Measurements from ENCODE around the gene UBA52.
A peak's percentile ranks its signal among the peaks of the same experiment; 100 is the strongest.
"Not testable (repeated sequence)": the region's sequence is repeated elsewhere in the genome, so short reads cannot be mapped to it uniquely, and the experiment has no call there.

UBA52 gene

DNA sequence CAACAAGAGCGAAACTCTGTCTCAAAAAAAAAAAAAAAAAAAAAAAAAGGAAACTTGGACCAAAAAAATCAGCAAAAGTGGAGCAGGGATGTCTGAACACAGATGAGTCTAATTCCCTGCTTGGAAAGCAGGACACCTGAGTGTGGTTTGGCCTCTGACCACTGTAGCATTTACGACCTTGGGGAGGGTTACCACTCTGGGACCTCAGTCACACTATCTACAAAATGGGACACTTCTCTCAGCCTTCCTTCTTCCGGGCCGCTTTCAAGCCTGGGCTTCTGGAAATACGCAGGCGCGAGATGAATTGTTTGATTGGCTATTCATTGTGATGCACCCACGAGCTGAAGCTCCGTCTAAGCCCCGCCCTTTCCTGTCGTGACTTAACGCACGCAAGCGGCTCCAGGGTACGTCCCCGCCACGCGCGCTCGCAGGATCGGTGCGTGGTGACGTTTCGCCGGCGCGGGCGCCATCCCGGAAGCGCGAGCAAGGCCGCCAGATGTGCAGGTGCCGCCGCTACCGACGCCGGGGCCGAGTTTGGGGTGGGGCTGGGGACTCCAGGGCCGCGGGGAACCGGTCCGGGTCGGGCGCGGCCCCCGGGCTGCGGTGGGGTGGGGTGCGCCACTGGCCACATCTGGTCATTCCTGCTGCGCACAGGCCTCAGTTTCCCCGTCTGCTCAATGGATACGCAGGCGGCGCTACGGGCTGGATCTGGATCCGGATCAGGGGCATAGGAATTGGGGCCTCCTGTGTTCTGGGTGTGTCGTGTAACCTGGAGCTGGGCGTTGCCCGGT lies 14.1 kb upstream of the UBA52 start, which contains the start of gene KXD1:
TSS of gene KXD1 (plus strand) at position 460 of the 791 bp plus-strand sequence. CDS start 4,187 bp downstream, outside the sequence.
- peak; percentile 98 for DNase-seq

DNA sequence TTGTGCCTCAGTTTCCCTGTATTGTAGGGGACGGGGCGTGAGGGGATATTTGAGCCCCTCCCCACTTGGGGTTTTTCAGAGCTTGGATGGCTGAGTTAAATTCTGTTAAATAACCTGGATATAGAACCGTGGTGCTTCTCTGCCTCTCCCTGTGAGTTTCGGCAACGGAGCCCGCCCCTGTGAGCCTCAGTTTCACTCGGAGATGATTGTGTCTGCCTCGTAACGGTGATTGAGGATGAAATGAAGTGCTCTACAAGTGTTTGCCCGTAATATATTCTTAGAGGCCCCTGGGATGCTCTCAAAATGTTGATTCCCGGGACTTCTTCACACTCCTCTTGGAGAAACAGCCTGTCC lies 13.5 kb upstream of the UBA52 start:
- DNase-seq: no peak

DNA sequence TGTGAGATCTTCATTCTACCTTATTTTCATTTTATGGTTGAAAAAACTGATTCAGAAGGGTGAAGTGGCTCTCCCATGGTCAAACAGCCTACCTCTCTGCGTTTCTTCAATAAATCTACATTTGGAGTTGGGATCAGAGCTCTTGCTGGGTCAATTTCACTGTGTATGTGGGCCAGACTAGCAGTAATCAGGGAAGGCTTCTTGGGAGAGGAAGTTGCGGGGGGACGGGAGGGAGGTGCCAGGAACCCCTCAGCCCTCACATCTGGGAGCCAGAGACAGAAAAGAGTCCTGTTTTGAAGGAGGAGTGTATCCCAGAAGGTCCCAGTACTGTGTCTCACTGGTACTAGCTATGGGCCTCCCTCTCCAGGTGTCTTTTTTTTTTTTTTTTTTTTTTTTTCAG lies 13.1 kb upstream of the UBA52 start:
- DNase-seq: no peak

DNA sequence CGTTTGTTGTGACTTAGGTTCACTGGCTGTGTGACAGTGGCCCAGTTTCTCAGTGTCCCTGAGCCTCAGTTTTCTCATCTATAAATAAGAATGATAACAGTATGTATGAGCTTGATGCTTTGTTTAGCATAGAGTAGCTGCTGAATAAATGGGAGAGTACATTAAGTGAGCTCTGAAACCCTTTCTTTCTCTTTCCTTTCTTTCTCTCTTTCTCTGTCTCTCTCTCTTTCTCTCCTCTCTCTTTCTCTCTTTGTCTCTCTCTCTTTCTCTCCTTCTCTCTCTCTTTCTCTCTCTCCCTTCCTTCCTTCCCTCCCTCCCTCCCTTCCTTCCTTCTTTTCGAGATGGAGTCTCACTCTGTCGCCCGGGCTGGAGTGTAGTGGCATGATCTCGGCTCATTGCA lies 12.0 kb upstream of the UBA52 start:
- no peak for DNase-seq

DNA sequence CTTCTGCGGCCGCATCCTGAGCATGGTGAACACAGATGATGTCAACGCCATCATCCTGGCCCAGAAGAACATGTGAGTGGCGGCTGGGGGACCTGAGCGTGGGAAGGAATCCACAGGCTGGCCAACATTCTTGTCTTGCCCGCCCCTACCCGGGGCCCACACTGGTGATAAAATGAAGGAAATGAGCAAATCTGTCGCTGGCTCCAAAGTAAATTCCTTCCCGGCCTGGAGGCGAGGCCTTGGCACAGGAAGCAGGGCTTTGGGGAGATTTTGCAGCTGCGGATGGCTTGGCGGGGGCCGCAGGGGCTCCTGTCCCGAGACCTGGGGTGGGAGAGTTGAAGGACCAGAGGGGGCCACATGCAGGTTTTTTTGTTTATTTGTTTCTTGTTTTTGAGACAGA lies 9.6 kb upstream of the UBA52 start:
- no peak for DNase-seq

DNA sequence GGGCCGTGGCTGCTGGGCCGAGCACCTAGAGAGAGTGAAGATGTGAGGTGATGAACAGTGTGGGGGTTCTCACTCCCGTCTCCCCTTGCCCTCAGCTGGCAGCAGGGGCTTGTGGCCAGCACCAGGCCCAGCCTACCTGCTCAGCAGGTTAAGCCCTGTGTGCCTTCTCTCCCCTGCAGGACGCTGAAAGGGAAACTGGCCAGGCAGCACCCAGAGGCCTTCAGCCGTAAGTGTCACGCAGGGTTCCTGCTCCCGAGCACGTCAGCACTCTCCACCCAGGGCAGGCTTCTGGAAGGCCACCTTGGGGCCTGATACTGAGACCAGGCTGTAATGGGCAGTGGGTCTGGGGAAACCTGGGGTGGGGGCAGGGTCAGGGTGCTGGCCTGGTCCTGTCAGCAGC lies 4.7 kb upstream of the UBA52 start:
- DNase-seq: no peak

DNA sequence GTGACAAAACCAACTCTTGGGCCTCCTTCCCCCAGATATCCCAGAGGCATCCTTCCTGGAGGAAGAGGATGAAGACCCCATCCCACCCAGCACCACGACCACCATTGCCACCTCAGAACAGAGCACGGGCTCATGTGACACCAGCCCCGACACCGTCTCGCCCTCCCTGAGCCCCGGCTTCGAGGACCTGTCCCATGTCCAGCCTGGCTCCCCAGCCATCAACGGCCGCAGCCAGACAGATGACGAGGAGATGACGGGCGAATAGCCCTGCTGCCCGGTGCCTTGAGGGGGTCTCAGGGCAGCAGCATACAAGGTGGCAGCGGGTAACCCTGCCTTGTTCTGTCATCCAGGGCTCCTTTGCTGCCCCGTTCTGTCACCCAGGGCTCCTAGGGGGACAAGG lies 3.3 kb upstream of the UBA52 start:
- DNase-seq: no peak

DNA sequence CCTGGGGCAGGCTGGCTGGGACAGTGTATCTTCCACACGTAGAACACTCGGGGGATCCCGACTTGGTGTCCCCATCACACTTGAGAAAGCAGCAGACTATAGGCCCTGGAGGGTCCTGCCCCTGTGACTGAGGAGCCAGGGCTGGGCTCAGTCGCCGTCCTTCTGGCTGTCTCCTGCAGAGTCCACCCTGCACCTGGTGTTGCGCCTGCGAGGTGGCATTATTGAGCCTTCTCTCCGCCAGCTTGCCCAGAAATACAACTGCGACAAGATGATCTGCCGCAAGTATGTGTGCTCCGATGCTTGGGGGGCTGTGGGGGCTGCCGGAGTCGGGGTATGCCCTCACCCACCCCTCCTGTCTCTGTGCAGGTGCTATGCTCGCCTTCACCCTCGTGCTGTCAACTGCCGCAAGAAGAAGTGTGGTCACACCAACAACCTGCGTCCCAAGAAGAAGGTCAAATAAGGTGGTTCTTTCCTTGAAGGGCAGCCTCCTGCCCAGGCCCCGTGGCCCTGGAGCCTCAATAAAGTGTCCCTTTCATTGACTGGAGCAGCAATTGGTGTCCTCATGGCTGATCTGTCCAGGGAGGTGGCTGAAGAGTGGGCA lies 3.1 kb downstream of the UBA52 start:
- DNase-seq: no peak

DNA sequence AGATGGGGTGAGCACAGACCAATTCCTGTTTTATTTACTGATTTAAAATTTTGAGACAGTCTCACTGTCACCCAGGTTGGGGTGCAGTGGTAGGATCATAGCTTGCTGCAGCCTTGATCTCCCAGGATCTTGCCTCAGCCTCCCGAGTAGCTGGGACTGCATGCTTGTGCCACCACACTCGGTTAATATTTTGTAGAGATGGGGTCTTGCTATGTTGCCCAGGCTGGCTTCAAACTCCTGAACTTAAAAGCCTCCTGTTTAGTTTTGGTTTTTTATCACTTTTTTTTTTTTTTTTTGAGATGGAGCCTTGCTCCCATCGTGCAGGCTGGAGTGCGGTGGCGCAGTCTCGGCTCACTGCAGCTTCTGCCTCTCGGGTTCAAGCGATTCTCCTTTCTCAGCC lies 4.7 kb downstream of the UBA52 start:
- DNase-seq: no peak

DNA sequence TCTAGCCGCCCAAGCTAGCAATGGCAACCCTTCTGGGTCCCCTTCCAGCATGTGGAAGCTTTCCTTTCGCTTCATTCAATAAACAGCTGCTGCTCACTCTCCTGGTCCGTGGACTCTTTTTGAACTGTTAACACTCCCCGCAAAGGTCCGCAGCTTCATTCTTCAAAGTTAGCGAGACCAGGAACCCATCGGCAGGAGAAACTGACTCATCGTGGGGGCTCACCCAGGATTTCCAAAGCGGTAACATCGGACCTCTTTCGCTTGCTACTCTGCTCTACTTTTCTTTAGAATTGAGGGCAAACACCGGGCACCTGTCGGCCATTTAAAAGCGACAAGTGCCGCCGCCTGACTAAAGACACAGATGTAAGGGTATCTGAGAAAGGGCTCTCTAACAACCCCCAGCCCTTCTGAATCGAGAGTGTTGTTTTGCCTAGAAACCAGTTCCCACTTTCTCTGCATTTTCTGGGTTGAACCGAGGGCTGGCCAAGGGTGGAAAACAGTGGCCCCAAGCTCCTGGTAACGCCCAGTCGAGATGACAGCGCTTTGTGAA lies 5.8 kb downstream of the UBA52 start:
- DNase-seq: no peak

DNA sequence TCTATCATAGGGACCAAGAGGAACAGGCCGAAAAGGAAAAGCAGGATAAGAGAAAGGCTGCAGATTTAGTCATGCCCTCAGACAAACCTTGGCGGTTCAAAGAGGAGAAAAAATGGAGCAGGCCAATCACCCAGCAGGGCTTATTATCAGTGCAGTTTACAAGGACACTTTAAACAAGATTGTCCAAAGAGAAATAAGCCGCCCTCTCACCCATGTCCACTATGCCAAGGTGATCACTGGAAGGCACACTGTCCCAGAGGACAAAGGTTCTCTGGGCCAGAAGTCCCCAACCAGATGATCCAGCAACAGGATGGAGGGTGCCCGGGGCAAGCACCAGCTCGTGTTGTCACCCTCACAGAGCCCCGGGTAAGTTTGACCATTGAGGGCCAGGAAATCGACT lies 8.7 kb downstream of the UBA52 start:
- no peak for DNase-seq

DNA sequence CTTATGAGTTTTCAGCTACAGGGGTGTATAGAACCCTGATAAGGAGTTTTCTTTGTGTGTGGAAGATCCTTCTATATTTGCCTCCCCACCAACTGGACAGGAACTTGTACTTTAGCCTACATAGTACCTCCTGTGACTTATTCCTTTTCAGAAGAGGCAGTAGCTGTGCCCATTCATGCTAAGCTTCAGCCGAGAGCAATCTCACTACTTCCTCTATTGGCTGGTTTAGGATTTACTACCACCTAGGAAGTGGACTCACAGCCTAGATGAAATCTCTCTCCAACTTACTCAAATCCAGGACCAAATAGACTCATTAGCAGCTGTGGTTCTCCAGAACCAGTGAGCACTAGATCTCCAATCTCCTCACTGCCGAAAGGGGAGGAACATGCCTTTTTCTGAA lies 14.6 kb downstream of the UBA52 start:
- no peak for DNase-seq

DNA sequence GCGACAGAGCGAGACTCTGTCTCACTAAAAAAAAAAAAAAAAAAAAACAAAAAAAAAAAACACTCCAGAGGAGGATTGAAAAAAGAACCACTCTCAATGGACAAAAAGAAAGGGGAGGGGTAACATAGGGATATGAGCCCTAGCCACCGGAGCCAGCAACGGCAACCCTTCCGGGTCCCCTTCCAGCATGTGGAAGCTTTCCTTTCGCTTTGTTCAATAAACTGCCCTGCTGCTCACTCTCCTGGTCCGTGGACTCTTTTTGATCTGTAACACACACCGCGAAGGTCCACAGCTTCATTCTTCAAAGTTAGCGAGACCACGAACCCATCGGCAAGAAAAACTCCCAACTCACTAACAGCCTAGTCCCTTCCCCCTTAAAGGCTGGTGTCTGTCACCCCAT lies 15.9 kb downstream of the UBA52 start:
- DNase-seq: no peak

DNA sequence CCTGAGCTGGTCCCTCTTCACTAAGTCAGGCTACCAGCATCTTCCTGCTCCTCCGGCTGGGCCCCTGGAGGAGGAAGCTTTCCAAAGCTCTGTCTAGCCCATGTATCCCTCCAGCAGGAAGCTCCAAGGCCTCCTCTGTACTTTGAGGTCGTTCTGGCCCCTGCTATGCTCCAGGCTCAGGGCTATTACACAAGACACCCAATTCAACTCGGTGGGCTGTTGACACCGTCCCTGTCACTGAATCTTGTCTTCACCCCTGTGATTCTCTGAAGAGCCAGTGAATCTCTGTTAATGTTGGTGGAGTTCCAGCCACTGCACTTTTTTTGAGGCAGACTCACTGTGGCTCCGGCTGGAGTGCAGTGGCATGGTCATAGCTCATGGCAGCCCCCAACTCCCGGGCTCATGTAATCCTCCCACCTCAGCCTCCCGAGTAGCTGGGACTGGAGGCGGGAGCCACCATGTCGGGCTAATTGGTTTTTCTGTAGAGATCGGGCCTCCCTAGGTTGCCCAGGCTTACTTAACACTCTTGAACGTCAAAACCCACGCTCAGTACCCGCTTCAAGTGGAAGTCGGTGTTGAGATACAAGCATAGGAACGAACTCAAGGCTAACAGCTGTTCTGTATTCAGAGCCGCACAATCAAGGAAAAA lies 16.4 kb downstream of the UBA52 start:
- no peak for DNase-seq

DNA sequence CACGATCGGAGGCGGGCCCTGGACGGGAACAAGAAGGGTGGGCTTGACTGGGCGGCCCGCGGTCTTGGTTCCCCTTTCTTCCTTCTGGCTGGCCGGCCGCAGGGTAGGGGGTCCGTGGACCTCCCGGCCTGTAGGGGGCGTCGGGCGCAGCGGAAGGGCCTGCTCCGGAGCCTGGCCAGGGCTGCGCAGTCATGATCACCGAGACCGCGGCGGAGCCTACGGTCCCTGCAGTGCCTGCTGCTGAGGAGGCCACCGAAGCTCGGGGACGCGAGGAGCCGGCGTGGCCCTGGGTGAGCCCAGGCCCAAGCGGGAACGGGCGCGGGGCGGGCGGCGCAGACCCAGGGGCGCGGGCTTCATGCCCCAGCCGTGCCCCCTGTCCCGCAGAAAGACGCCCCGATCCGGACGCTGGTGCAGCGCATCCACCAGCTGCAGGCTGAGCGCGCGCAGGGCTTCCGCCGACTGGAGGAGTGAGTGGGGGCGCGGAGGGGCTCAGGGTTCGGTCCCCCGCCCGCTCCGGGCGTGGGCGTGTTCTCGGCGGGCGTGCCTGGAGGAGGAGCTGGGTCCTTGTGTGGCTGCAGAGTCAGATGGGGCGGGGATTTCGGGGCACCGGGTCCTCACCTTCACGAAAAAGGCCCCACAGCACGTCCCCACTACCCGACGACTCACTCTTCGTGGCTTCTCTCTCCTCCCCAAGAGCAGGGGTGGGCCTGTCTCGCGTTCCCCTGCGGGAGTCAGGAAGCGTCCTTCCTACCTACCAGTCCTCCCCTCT lies 17.1 kb downstream of the UBA52 start, which contains the start of gene REX1BD:
TSS of gene REX1BD (plus strand) at position 188 of the 769 bp plus-strand sequence. CDS start at position 192, 4 bp downstream.
- peak; percentile 20 for DNase-seq

DNA sequence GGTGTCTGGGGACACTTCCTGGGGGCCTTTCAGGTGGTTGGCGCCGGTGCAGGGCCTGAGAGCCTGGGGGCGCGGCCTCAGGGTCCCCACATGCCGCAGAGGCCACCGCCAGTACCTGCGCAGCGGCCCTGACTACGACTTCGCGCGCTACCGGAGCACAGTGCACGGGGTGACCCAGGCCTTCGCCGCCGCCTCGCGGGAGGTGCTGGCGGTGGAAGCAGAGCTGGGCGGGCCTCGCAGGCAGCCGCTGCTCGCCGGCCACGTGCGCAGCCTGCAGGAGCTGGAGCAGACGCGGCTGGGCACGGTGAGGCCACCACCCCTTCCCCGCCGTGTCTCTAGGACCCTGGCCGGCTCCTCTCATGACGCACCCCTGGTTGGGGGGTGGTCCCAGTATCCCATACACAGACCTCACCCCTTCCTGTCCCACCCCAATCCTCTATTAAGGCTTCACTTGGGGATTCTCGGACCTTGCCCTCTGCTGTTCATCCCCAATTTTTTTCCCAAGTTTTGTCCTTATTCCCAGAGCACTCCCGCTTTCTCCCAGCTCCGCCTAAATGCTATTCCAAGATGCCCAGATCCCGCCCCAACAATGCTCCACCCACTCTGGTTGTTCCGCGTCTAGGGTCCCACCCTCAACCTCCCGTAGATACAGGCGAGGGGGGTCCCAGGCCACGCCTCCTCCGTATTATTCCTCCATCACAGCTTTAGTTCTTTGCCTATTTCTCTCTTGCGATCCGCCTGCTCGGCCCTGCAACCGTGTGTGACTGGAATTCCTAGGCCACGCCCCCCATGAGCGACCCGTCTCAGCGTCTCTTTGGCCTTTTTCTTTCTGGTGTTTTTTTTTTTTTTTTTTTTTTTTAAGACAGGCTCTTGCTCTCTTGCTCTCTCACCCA lies 18.0 kb downstream of the UBA52 start:
- DNase-seq: peak; percentile 71

DNA sequence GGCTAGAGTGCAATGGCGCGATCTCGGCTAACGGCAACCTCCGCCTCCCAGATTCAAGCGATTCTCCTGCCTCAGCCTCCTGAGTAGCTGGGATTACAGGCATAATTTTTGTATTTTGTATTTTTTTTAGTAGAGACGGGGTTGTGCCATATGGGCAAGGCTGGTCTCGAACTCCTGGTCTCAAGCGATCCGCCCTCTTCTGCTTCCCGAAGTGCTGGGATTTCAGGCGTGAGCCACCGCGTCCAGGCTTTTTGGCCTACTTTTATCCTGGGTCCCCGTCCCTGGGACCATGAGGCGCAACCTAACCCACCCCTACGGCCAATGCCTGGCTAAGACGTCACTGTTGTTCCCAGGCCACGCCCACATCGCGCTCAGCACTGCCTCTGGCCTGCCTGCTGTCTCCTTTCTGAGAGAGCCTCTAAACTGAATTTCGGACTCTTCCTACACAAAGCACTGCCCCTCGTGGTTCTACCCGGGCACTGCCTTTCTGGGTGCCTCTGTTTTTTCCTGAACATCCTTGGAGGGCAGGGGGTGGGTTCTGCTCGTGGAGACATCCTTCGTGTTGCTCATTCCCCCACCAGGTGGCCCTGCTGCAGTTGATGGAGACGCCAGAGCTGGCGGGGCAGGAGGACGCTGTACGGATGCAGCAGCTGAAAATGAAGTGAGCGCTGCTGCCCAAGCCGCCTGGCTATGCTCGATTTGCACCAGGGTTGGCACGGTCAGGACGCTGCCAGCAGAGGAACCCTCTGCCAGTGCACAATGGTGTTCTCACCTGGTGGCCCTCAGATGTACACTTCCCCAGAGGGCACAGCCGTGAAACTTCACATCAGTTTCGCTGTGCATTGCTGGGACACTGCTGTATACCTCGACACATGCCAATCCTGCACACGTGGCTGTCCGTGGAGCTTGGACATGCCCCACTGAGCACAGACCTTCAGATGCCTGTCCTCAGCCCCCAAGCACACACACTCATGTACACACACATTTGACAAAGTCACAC lies 18.9 kb downstream of the UBA52 start:
- peak; percentile 96 for DNase-seq

DNA sequence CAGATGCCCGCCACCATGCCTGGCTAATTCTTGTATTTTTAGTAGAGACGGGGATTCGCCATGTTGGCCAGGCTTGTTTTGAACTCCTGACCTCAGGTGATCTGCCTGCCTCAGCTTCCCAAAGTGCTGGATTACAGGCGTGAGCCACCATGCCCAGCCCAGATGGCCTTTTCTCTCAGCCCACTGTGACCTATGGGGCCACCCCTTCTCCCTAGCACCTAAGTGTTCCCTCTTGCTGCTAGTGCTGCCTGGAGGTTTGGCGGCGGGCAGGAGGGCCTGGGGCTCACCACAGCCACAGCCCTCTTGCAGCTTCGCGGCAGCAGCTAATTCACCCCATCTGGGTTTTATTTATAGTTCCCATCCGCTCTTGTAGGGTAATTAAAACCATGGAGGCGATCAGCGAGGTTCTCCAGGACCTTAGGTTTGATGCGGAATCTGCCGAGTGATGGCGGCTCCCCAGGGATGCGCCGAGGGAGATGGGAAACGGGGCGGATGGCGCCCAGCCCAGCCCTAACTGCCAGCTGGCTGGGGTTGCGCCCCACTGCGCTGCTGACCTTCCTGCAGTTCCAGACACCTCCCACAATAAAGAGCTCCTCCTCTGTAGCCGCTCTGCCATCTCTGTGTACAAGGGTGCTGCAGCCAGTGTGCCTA lies 20.2 kb downstream of the UBA52 start:
- no peak for DNase-seq

DNA sequence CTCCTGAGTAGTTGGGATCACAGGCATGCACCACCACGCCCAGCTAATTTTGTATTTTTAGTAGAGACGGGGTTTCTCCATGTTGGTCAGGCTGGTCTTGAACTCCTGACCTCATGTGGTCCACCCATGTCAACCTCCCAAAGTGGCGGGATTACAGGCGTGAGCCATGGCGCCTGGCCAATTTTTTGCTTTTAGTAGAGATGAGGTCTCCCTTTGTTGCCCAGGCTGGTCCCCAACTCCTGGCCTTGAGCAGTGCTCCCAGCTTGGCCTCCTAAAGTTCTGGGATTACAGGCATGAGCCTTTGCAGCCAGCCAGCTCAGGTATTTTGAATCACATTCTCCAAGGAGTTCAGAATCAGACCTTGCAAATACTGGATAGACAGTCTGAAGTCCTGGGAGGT lies 21.1 kb downstream of the UBA52 start:
- DNase-seq: not testable (repeated sequence)

Measured in DMS153 (cell line).